Activated CD4-positive, alpha-beta T cell treated with anti-CD3 and anti-CD28 coated beads, Interleukin-10, Interleukin-2, amounts not matched to agents 100 ng/mL and 50 ng/mL, durations not matched to agents 16 hours and 8 hours (primary cell): ENCODE data around the gene PNMA6E.
A peak's percentile ranks its signal among the peaks of the same experiment; 100 is the strongest.
"Not testable (repeated sequence)": the region's sequence is repeated elsewhere in the genome, so short reads cannot be mapped to it uniquely, and the experiment has no call there.

ENCODE experiments used
- DNase-seq: peaks from one replicate; pipeline ENCODE4 v3.0.0-alpha.2; 2020

PNMA6E gene

GRCh38 chrX:153407736-153408135 is 6.6 kb upstream of the PNMA6E start:
- DNase-seq, result no peak

DNA sequence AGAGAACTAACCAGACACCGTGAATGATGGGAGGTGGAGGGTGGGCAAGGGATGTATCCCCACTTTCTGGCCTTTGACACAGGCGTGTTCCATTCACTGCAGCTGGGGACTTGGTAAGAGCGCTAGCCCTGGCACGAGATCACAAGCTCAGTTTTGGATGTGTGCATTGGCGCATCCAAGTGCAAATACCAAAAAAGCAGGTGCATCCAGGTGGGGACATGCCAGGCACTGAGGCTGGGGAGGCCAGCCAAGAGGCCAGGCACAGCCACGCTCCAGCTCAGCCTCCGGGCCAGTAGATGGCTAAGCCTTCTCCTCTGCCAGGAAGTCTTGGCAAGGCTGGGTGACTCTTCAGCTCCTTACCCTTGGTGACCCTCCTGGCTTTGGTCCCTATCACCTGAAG is 5.8 kb upstream of the PNMA6E start:
- DNase-seq, result no peak

DNA sequence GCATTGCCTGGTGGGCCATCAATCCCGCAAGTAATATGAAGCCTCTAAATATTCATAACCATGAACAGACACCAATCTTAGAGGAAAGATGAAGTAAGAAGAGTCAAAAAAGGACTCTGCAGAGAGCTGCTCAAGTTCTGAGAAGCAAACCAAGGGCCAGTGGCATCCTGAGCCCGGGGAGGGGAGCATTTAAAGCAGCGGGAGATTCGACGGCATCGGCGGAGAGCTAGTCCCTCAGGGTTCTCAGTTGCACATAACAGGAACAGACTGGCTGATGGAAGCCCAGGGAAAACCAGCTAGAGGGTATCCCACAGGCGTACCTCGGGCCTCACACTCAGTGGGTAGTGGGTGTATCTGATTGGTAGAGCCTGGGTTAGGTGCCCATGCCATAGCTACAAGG is 4.9 kb upstream of the PNMA6E start:
- no peak for DNase-seq

DNA sequence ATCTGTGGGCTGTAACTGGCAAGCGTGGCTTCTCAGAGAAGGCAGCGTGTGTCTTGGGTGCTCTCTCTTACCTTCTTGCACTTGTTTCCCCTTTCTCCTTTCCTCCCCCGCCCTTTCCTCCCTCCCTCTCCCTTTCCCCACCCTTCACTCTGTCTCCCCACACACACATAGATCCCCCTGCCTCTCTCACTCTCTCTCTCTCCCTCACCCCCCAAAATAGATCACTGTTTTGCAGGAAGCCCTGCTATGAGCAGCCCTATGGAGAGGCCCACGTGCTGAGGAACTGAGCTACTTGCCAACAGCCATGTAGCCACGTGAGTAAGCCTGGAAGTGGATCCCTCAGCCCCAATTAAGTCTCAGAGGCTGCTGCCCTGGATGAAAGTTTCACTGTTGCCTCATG is 4.3 kb upstream of the PNMA6E start:
- DNase-seq, result no peak

GRCh38 chrX:153404333-153404732 is 3.2 kb upstream of the PNMA6E start:
- DNase-seq, result not testable (repeated sequence)

GRCh38 chrX:153400146-153401132 is 711 bp downstream of the PNMA6E start:
- peak; percentile 67 for DNase-seq

- DNase-seq, result no peak
These were observed 2.7 kb downstream of the PNMA6E start for GRCh38 chrX:153398275-153398960.

DNA sequence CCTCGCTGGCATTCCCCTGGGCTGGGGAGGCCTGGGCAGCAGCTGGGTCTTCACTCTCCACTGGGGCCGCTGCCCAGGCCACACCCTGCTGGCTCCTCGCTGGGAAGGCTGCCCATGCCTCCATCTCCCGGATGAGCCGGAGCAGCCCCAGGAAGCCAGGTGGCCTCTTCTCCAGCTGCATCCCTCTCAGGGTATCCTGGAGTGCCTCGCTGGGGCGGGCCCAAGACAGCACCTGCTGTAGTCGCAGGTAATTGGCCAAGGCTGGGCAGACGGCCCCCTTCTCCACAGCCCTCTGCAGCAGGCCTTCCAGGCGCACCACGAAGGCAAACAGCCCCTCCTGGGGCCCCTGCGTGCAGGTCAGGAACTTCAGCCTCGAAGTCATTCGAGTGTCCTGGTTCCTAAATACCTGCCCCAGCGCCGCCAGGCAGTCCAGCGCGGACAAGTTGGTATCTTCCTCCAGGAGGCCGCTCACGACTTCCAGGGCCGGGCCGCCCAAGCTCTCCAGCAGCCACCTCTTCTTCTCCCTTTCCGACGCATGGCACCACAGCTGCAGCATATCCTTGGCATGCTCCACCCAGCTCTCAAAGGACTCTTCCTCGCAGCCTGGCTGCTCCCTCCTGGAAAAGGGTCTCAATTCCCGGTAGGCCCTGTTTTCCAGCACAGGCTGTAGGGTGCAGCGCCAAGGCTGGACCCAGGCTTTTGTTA is 3.7 kb downstream of the PNMA6E start:
- DNase-seq, result no peak

DNA sequence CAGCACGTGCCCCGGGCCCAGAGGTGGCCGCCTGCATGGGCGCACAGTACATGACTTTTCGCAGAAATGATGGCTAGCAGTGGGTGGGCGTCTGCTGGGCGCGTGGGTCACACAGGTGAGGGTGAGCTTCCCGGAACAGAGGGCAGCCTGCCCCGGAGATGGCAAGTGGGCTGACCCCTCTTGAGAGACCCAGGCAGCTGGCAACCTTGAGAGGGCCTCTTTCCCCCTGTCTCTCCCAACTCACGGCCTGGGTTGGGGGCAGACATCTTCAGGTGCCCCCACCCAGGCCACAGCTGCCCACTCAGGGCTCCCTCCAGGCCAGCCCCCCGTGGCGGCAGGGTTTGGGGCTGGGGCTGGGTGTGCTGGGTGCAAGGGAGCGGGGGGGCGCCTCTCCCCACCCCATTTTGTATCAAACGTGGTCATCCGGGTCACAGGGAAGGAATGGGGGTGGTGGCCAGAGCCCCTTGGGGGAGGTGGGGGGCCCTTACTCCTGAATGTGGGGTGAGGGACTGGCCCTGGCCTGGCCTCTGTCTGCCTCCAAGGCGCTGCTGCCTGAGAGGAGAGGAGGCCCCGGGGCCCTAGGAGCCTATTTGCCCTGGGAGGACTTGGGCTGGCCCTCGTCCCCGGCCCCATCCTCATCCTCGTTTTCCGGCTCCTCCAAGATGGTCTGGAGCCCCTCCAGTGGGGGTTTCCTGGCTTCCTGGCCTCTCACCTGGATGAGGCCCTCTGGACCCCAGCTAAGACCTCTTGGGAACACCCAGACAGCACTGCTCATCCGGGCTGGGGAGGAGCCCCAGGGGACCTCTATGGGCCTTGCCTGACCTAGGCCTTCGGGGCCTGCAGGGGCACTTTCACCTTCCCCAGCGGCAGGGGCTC is 4.6 kb downstream of the PNMA6E start:
- DNase-seq, result no peak

DNA sequence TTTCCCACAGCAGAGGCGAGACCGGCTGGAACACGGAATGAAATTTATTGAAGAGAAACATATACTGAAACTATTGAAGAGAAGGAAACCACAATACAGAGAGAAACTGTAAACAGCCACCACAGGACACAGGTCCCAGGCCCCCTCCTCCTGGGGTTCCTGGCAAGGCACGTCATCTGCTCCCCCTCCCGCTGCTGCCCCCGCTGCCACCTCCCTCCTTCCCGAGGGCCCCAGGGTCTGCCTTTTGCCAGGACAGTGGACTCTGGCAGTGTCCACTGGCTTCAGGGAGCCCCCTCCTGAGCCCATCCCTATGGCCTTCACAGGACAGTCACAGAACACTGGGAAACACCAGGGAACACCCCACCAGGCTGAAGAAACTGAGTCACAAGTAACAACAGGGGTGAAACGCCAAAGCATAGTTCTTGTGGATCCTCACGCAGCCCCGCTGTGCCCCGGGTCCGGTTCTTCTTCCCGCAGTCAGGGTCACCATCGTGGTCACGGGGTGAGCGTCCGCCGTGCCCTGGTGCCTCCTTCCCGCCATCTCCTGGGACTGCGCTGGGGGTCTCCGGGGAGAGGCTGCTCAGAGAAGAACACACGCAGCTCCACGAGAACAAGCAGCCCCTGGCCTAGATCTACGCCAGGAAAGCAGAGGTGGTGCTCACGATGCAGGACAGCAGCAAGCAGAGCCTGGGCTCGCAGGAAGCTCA is 5.4 kb downstream of the PNMA6E start:
- DNase-seq, result no peak

GRCh38 chrX:153394612-153395011 is 6.5 kb downstream of the PNMA6E start:
- DNase-seq, result no peak

GRCh38 chrX:153392642-153393321 is 8.4 kb downstream of the PNMA6E start:
- no peak for DNase-seq

DNA sequence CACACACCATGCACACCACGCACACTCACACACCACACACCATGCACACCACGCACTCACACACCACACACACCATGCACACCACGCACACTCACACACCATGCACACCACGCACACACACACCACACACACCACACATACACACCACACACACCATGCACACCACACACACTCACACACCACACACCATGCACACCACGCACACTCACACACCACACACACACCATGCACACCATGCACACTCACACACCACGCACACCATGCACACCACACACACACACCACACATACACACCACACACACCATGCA is 11.7 kb downstream of the PNMA6E start:
- DNase-seq, result not testable (repeated sequence)

- no peak for DNase-seq
These were observed 12.3 kb downstream of the PNMA6E start for GRCh38 chrX:153388722-153389459.

- no peak for DNase-seq
These were observed 13.0 kb downstream of the PNMA6E start for GRCh38 chrX:153387987-153388721.

- no peak for DNase-seq
These were observed 13.8 kb downstream of the PNMA6E start for GRCh38 chrX:153387345-153387744.

- no peak for DNase-seq
These were observed 15.1 kb downstream of the PNMA6E start for GRCh38 chrX:153386097-153386496.

- not testable (repeated sequence) for DNase-seq
These were observed 16.2 kb downstream of the PNMA6E start for GRCh38 chrX:153384973-153385372.

DNA sequence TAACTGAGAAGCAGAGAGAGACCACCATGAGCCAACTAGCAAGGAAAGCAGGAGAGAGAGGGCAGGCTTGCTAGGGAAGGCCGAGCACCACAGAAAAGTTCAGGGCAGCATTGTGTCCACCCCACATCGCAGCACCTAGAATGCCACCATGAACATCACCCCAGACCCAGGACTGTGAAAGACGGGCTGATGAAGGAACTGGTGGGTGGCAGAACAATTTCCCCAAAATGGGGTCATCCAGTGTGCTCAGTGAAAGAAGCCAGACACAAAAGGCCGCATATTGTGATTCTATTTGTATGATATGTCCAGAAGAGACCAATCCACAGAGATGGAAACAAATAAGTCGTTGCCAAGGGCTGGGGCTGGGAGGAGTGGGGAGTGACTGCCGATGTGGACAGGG is 16.8 kb downstream of the PNMA6E start:
- DNase-seq, result no peak
